Measurements from ENCODE around the gene OR6C70. TPM values are rescaled to one million over a fixed set of nuclear protein-coding genes. Genes with fewer than 3 reads are reported as not detected.

OR6C70 gene
- not detected in 5 replicates for total RNA-seq (2022; extraction: Qiagen RNA extraction; ENCODE audit: low read depth)

DNA sequence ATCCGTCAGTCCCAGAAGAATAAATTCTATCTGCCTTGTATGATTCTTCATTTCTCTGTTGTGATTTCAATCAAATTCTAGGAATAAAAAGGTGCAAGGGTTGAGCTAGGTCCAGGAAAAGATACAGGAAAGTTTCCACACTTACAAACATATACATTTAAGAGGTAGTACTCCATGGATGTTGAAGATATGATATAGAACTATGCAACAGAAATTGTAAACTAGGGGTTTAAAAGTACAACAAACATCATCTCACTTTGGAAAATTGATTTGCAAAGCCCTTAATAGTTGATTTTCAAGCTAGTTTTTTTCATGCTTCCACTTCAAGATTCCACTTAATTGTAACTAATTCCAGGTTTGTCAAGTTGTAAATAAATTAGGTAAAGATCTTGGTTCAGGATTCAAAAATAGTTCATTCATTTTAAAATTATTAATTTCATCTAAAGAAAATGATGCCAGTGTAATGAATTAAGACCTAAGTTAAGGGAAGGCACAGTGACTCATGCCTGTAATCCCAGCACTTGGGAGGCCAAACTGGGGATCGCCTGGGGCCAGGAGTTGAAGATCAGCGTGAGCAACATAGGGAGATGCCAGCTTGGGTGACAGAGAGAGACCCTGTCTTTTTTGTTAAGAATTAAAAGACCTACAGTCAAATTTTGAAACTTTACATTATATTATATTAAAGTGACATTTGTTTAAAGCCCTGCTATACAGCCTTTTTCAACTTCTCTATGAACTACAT, at the start of gene OR6C70:
TSS of gene OR6C70 (minus strand) at position 51 of the 742 bp plus-strand sequence. CDS start at position 51, 0 bp downstream.

DNA sequence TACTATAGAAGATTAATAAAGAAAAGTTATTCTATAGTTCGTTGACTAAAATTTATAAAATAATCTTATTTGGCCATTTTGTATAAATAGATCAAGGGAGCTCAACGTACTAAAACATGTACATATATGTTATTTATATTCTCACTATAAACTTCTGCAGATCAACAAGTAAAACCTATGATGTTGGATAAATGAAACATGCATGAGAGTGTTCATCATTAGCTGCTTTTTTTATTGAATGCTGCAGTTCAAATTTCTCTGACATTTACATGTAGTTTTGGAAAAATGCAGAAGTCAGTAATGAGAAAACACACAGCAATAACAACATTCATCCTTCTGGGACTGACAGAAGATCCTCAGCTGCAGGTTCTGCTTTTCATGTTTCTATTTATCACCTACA, 22.1 kb upstream of the OR6C70 start, which contains the start of gene OR6C68:
TSS of gene OR6C68 (plus strand) at position 301 of the 400 bp plus-strand sequence. CDS start at position 301, 0 bp downstream.

DNA sequence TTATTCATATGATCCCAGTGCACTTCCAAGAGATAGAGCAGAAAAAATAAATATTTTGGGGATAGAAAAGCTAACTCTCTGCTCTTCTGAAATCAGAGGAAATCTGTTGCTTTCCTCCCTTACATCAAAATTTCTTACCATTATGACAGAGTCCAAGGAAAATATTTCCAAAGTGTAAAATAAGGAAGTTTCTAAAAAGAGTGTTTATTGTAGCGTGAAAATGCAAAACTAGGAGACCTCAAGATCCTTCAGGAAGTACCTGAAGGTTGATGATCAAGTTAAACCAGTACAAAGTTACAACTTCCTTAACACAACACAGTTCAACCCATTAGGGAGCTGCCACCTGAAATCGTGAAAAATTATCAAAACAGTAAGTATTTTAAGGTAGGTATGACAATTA, 26.2 kb downstream of the OR6C70 start, which contains the start of gene OR6C2:
TSS of gene OR6C2 (plus strand) at position 301 of the 400 bp plus-strand sequence. CDS start 8,138 bp downstream, outside the sequence.

DNA sequence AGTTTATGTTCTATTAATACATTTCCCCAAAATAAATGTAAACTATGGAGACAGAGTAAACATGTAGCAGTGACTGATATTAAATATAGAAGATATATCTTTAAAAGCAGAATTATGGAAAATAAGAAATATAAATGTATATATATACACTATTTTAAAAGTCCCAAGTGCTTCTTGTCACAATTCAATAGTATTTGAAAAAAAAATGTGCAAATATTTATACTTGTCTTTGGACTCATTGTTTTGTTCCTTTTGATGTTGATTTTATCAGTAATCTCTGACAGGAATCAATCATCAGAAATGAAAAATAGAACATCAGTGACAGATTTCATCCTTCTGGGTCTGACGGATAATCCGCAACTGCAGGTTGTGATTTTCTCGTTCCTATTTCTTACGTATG, 44.0 kb downstream of the OR6C70 start, which contains the start of gene OR6C76:
TSS of gene OR6C76 (plus strand) at position 301 of the 400 bp plus-strand sequence. CDS start at position 301, 0 bp downstream.

Other genes with a start within 250 kb of the OR6C70 start
- gene OR10A7, start 249.1 kb downstream of the OR6C70 start, total RNA-seq (2022; extraction: Qiagen RNA extraction; ENCODE audit: low read depth), result not detected in 5 replicates
- not detected in 5 replicates for gene OR6C74, start 225.5 kb downstream of the OR6C70 start, total RNA-seq (2022; extraction: Qiagen RNA extraction; ENCODE audit: low read depth)
- gene OR6C6, start 173.6 kb downstream of the OR6C70 start, total RNA-seq (2022; extraction: Qiagen RNA extraction; ENCODE audit: low read depth), result not detected in 5 replicates
- not detected in 5 replicates for gene OR6C1, start 155.8 kb downstream of the OR6C70 start, total RNA-seq (2022; extraction: Qiagen RNA extraction; ENCODE audit: low read depth)
- not detected in 5 replicates for gene OR6C3, start 139.4 kb downstream of the OR6C70 start, total RNA-seq (2022; extraction: Qiagen RNA extraction; ENCODE audit: low read depth)
- gene OR6C75, start 107.2 kb downstream of the OR6C70 start, total RNA-seq (2022; extraction: Qiagen RNA extraction; ENCODE audit: low read depth), result not detected in 5 replicates
- gene OR6C65, start 69.6 kb downstream of the OR6C70 start, total RNA-seq (2022; extraction: Qiagen RNA extraction; ENCODE audit: low read depth), result not detected in 5 replicates
- gene OR6C76, start 43.9 kb downstream of the OR6C70 start, total RNA-seq (2022; extraction: Qiagen RNA extraction; ENCODE audit: low read depth), result not detected in 5 replicates
- gene OR6C2, start 26.1 kb downstream of the OR6C70 start, total RNA-seq (2022; extraction: Qiagen RNA extraction; ENCODE audit: low read depth), result not detected in 5 replicates
- gene OR6C68, start 22.2 kb upstream of the OR6C70 start, total RNA-seq (2022; extraction: Qiagen RNA extraction; ENCODE audit: low read depth), result not detected in 5 replicates
- gene OR6C4, start 79.5 kb upstream of the OR6C70 start, total RNA-seq (2022; extraction: Qiagen RNA extraction; ENCODE audit: low read depth), result not detected in 5 replicates
- gene OR2AP1, start 102.3 kb upstream of the OR6C70 start, total RNA-seq (2022; extraction: Qiagen RNA extraction; ENCODE audit: low read depth), result not detected in 5 replicates
- gene OR10P1, start 166.8 kb upstream of the OR6C70 start, total RNA-seq (2022; extraction: Qiagen RNA extraction; ENCODE audit: low read depth), result not detected in 5 replicates
- 0.90 to 1.6 TPM (median 1.1 TPM) in 5 replicates for gene ITGA7, start 237.8 kb upstream of the OR6C70 start, total RNA-seq (2022; extraction: Qiagen RNA extraction; ENCODE audit: low read depth)
- gene BLOC1S1, start 245.9 kb upstream of the OR6C70 start, total RNA-seq (2022; extraction: Qiagen RNA extraction; ENCODE audit: low read depth), result 132 to 153 TPM (median 149 TPM) in 5 replicates